ENCODE data around the gene LDB2.
A peak's percentile ranks its signal among the peaks of the same experiment; 100 is the strongest.

Gene LDB2

DNA sequence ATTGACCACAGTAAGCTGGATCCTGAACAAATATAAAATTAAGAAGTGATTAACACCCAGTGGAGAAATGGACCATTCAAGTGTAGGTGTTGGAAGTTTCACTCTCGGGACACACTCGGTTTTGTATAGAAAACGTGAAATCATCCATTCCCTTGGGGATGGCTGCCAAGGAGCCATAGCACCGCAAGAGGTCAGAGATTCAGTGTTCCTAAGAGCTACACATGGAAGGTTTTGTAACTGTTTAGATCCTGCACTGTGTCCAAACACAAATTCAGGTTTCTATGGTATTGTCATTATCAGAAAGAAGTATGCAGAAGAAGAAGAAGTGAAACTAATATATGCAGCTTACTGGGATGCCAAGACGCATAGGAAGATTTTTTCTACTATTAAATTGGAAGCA, 281.0 kb downstream of the LDB2 start:
- Histone ChIP-seq H3K27me3 (ENCODE audit: control insufficient read depth, insufficient read depth, low read length) (no peaks in the 10 kb centered on the region), H3K4me1 (ENCODE audit: control insufficient read depth, insufficient read depth, low read length) (no peaks in the 10 kb centered on the region), H3K9me3 (ENCODE audit: control insufficient read depth, insufficient read depth, low read length) (no peaks in the 10 kb centered on the region), H3K36me3 (ENCODE audit: control insufficient read depth, insufficient read depth, low read length) (no peaks in the 10 kb centered on the region), H3K4me3 (ENCODE audit: low read depth, low read length) (no peak overlapping the region), H3K9ac (ENCODE audit: low read depth, low read length) (no peak overlapping the region)

DNA sequence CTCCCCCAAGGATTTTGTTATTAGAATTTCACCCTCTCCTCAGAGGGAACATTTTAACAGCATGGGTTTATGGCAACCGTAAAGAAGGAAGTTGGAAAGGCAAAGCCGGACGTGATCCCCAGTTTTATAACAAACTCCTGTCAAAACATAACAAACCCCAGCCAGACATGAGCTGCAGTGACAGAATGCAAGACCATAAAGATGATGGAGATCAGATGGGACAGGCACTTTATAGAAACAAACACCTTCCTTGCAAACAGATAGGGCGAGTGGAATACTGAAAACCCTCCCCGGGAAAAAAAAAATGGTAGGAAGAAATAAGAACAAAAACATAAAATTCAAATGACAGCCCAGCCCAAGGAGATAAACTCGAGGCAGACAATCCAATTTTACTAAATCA, 281.4 kb downstream of the LDB2 start:
- no peaks in the 10 kb centered on the region for H3K27me3 ChIP-seq (ENCODE audit: control insufficient read depth, insufficient read depth, low read length)
- H3K9ac ChIP-seq (ENCODE audit: low read depth, low read length): no peak overlapping the region
- H3K36me3 ChIP-seq (ENCODE audit: control insufficient read depth, insufficient read depth, low read length): no peaks in the 10 kb centered on the region
- no peaks in the 10 kb centered on the region for H3K4me1 ChIP-seq (ENCODE audit: control insufficient read depth, insufficient read depth, low read length)
- H3K4me3 ChIP-seq (ENCODE audit: low read depth, low read length): no peak overlapping the region
- no peaks in the 10 kb centered on the region for H3K9me3 ChIP-seq (ENCODE audit: control insufficient read depth, insufficient read depth, low read length)

GRCh38 chr4:16609170-16609758, 289.2 kb downstream of the LDB2 start:
- Histone ChIP-seq H3K36me3 (ENCODE audit: control insufficient read depth, insufficient read depth, low read length) (no peaks in the 10 kb centered on the region), H3K9me3 (ENCODE audit: control insufficient read depth, insufficient read depth, low read length) (no peaks in the 10 kb centered on the region), H3K4me3 (ENCODE audit: low read depth, low read length) (peak overlapping the region; percentile 20), H3K9ac (ENCODE audit: low read depth, low read length) (peak overlapping the region; percentile 65), H3K4me1 (ENCODE audit: control insufficient read depth, insufficient read depth, low read length) (peaks cover 25% of the 10 kb centered on the region), H3K27me3 (ENCODE audit: control insufficient read depth, insufficient read depth, low read length) (no peaks in the 10 kb centered on the region)

- H3K9ac ChIP-seq (ENCODE audit: low read depth, low read length): no peak overlapping the region
- H3K4me3 ChIP-seq (ENCODE audit: low read depth, low read length): no peak overlapping the region
- H3K9me3 ChIP-seq (ENCODE audit: control insufficient read depth, insufficient read depth, low read length): no peaks in the 10 kb centered on the region
- no peaks in the 10 kb centered on the region for H3K36me3 ChIP-seq (ENCODE audit: control insufficient read depth, insufficient read depth, low read length)
- H3K4me1 ChIP-seq (ENCODE audit: control insufficient read depth, insufficient read depth, low read length): peaks cover 25% of the 10 kb centered on the region
- no peaks in the 10 kb centered on the region for H3K27me3 ChIP-seq (ENCODE audit: control insufficient read depth, insufficient read depth, low read length)
Observed at GRCh38 chr4:16608611-16609125, 289.8 kb downstream of the LDB2 start.

- Histone ChIP-seq H3K9ac (ENCODE audit: low read depth, low read length) (no peak overlapping the region), H3K27me3 (ENCODE audit: control insufficient read depth, insufficient read depth, low read length) (no peaks in the 10 kb centered on the region), H3K36me3 (ENCODE audit: control insufficient read depth, insufficient read depth, low read length) (no peaks in the 10 kb centered on the region), H3K9me3 (ENCODE audit: control insufficient read depth, insufficient read depth, low read length) (no peaks in the 10 kb centered on the region), H3K4me3 (ENCODE audit: low read depth, low read length) (no peak overlapping the region), H3K4me1 (ENCODE audit: control insufficient read depth, insufficient read depth, low read length) (peaks cover 25% of the 10 kb centered on the region)
Observed at GRCh38 chr4:16608123-16608522, 290.3 kb downstream of the LDB2 start.

DNA sequence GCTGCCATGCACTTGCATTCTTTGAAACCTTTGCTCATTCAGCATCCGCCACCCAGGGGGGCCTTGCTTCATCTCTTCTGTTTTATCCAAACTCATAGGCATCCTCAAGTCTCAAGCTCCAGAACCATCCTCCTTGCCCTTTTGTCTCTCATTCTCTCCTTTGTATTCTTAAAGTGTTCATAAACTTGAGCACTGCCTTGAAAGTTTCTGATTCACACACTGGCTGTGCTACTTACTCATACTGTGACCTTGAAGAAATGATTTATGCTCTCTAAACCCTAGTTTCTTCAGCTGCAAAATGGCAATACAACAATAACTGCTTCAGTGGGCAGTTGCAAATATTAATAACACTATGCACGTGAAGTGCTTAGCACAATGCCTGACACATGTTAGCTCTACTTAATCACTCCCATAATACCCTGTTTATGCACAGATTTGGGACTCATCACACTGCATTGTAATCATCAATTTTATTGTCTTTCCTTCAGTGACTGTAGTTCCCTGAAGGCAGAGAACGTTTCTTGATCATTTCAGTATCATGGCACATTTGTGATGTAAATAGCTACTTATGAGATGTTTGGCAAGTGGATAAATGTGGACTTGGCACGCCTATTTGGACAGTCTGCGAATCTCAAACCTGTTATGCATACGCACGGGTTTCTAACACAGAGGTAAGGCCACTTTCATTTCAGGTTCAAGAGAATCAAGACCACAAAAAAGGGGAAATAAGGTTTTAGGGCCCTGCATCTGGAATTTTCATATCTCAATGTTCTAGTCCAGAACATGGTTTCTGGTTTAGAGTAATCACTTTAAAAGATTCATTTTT, 291.0 kb downstream of the LDB2 start:
- H3K9ac ChIP-seq (ENCODE audit: low read depth, low read length): no peak overlapping the region
- H3K9me3 ChIP-seq (ENCODE audit: control insufficient read depth, insufficient read depth, low read length): no peaks in the 10 kb centered on the region
- H3K27me3 ChIP-seq (ENCODE audit: control insufficient read depth, insufficient read depth, low read length): no peaks in the 10 kb centered on the region
- no peak overlapping the region for H3K4me3 ChIP-seq (ENCODE audit: low read depth, low read length)
- H3K36me3 ChIP-seq (ENCODE audit: control insufficient read depth, insufficient read depth, low read length): no peaks in the 10 kb centered on the region
- H3K4me1 ChIP-seq (ENCODE audit: control insufficient read depth, insufficient read depth, low read length): peaks cover 25% of the 10 kb centered on the region

GRCh38 chr4:16606691-16607090, 291.8 kb downstream of the LDB2 start:
- Histone ChIP-seq H3K27me3 (ENCODE audit: control insufficient read depth, insufficient read depth, low read length) (no peaks in the 10 kb centered on the region), H3K4me1 (ENCODE audit: control insufficient read depth, insufficient read depth, low read length) (peaks cover 25% of the 10 kb centered on the region), H3K9ac (ENCODE audit: low read depth, low read length) (no peak overlapping the region), H3K4me3 (ENCODE audit: low read depth, low read length) (no peak overlapping the region), H3K9me3 (ENCODE audit: control insufficient read depth, insufficient read depth, low read length) (no peaks in the 10 kb centered on the region), H3K36me3 (ENCODE audit: control insufficient read depth, insufficient read depth, low read length) (no peaks in the 10 kb centered on the region)

DNA sequence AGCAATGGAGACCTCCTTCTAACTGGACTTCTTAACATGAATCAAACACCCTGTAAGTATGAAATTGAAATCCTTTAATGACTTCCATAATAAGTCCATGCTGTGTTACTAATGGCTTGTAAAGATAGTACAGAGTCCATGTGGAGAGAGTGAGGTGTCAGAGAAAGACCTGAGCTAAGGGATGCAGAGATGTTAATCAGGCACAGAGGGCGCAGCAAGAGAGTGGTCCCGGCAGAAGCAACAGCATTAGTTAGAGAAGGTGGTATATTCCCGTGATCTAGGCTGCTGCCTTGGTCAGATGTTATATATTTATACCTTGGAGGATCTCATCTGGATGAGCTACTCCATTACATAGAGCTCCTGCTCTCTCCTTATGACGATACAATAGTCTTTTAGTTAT, 295.3 kb downstream of the LDB2 start:
- Histone ChIP-seq H3K9ac (ENCODE audit: low read depth, low read length) (no peak overlapping the region), H3K4me1 (ENCODE audit: control insufficient read depth, insufficient read depth, low read length) (peaks cover 20% of the 10 kb centered on the region), H3K4me3 (ENCODE audit: low read depth, low read length) (no peak overlapping the region), H3K27me3 (ENCODE audit: control insufficient read depth, insufficient read depth, low read length) (no peaks in the 10 kb centered on the region), H3K9me3 (ENCODE audit: control insufficient read depth, insufficient read depth, low read length) (no peaks in the 10 kb centered on the region), H3K36me3 (ENCODE audit: control insufficient read depth, insufficient read depth, low read length) (no peaks in the 10 kb centered on the region)

DNA sequence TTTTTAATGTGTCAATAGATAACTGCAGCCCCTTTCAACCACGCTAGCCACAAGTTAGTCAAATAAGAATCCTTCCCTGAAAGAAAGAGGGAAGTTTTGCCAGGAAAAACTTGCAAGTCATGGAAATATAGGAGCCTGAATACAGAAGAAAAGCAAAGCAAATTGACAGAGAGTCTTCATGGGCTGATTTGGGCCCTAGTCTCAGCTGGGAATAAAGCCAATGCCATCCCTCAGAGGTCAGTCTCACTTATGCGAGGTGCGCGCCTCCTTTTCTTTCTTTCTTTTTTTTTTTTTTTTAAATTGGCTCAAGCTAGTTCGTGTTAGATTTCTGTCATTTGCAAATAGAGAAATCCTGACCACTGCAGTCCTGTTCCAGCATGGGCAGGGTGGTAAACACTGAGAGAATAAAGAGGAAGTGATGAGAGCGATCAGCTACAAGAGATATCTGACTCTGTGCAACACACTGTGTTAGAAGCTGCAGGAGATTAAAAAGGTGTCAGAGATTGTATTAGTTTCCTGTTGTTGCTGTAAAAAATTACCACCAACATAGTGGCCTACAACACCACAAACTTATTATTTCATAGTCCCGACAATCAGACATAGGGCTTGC, 299.7 kb downstream of the LDB2 start:
- H3K27me3 ChIP-seq (ENCODE audit: control insufficient read depth, insufficient read depth, low read length): no peaks in the 10 kb centered on the region
- H3K9me3 ChIP-seq (ENCODE audit: control insufficient read depth, insufficient read depth, low read length): no peaks in the 10 kb centered on the region
- no peaks in the 10 kb centered on the region for H3K36me3 ChIP-seq (ENCODE audit: control insufficient read depth, insufficient read depth, low read length)
- peaks cover 10% of the 10 kb centered on the region for H3K4me1 ChIP-seq (ENCODE audit: control insufficient read depth, insufficient read depth, low read length)
- no peak overlapping the region for H3K9ac ChIP-seq (ENCODE audit: low read depth, low read length)
- no peak overlapping the region for H3K4me3 ChIP-seq (ENCODE audit: low read depth, low read length)

GRCh38 chr4:16597845-16598596, 300.4 kb downstream of the LDB2 start:
- no peaks in the 10 kb centered on the region for H3K27me3 ChIP-seq (ENCODE audit: control insufficient read depth, insufficient read depth, low read length)
- no peak overlapping the region for H3K9ac ChIP-seq (ENCODE audit: low read depth, low read length)
- peaks cover 10% of the 10 kb centered on the region for H3K4me1 ChIP-seq (ENCODE audit: control insufficient read depth, insufficient read depth, low read length)
- no peaks in the 10 kb centered on the region for H3K36me3 ChIP-seq (ENCODE audit: control insufficient read depth, insufficient read depth, low read length)
- no peaks in the 10 kb centered on the region for H3K9me3 ChIP-seq (ENCODE audit: control insufficient read depth, insufficient read depth, low read length)
- H3K4me3 ChIP-seq (ENCODE audit: low read depth, low read length): no peak overlapping the region

DNA sequence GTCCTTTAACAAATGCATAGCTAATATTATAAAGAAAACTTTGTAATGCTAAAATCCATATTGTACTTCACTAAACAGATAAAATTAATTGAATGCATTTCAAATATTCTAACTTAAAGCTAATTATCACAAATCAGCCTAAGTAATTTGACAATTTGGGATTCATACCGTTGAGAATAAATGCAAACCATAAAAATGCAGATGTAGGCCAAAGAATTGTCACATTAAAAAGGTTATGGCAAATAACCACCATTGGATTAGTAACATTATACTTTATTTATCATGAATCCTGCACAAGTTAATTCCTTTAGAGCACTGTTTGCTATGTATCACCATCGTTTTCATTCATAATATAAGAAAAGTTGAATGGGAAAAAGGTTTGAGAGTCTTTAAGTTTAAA, 301.0 kb downstream of the LDB2 start:
- H3K9me3 ChIP-seq (ENCODE audit: control insufficient read depth, insufficient read depth, low read length): no peaks in the 10 kb centered on the region
- H3K36me3 ChIP-seq (ENCODE audit: control insufficient read depth, insufficient read depth, low read length): no peaks in the 10 kb centered on the region
- no peak overlapping the region for H3K4me3 ChIP-seq (ENCODE audit: low read depth, low read length)
- H3K4me1 ChIP-seq (ENCODE audit: control insufficient read depth, insufficient read depth, low read length): peaks cover 10% of the 10 kb centered on the region
- H3K27me3 ChIP-seq (ENCODE audit: control insufficient read depth, insufficient read depth, low read length): no peaks in the 10 kb centered on the region
- no peak overlapping the region for H3K9ac ChIP-seq (ENCODE audit: low read depth, low read length)

Data from iPS-15b (cell line).